Measurements from ENCODE around the gene EHBP1. TPM values are rescaled to one million over a fixed set of nuclear protein-coding genes. Genes with fewer than 3 reads are reported as not detected.
A peak's percentile ranks its signal among the peaks of the same experiment; 100 is the strongest.

EHBP1 gene
- polyA plus RNA-seq, 3 donors, result 4.2 to 6.1 (median 6.0) TPM

DNA sequence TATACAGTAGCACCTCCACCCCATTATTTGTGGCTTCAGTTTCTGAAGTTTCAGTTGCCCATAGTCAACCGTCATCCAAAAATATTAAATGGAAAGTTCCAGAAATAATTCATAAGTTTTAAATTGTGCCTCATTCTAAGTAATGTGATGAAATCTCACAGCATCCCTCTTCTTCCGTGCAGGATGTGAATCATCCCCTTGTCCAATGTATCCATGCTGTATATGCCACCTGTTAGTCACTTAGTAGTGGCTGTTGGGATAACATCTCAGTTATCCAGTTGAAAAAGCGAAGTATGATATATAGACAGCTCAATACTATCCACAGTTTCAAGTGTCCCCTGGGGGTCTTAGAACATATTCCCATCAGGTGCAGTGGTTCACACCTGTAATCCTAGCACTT is 226.0 kb downstream of the EHBP1 start:
- peaks cover 0 to 4% (median 0%) of the 10 kb centered on the region in 7 donors for H3K9me3 Mint-ChIP-seq
- TF ChIP-seq, protein P1, sequence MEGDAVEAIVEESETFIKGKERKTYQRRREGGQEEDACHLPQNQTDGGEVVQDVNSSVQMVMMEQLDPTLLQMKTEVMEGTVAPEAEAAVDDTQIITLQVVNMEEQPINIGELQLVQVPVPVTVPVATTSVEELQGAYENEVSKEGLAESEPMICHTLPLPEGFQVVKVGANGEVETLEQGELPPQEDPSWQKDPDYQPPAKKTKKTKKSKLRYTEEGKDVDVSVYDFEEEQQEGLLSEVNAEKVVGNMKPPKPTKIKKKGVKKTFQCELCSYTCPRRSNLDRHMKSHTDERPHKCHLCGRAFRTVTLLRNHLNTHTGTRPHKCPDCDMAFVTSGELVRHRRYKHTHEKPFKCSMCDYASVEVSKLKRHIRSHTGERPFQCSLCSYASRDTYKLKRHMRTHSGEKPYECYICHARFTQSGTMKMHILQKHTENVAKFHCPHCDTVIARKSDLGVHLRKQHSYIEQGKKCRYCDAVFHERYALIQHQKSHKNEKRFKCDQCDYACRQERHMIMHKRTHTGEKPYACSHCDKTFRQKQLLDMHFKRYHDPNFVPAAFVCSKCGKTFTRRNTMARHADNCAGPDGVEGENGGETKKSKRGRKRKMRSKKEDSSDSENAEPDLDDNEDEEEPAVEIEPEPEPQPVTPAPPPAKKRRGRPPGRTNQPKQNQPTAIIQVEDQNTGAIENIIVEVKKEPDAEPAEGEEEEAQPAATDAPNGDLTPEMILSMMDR (IDR thresholded peaks at IDR 0.05), result no peak
- Histone ChIP-seq H3K9me3 (replicated peaks in 1 of 2; ENCODE audit: control insufficient read depth in 1 of 2, insufficient read depth in 1 of 2, low read length in 2 of 2) (no peaks in the 10 kb centered on the region), H3K27ac (ENCODE audit: low read depth in 1 of 2, low read length in 2 of 2) (no peak overlapping the region), H3K79me2 (ENCODE audit: insufficient read depth, low read length) (no peaks in the 10 kb centered on the region), H3K4me1 (ENCODE audit: control insufficient read depth in 1 of 2, insufficient read depth in 2 of 2, low read length in 2 of 2) (no peaks in the 10 kb centered on the region), H4K20me1 (ENCODE audit: insufficient read depth, low read length) (no peaks in the 10 kb centered on the region), H3K36me3 (replicated peaks in 1 of 2; ENCODE audit: control insufficient read depth in 1 of 2, insufficient read depth in 2 of 2, low read length in 2 of 2) (no peaks in the 10 kb centered on the region), H2AFZ (ENCODE audit: insufficient read depth, low read depth, low read length, poor library complexity, severe bottlenecking) (no peak overlapping the region), H3K9ac (ENCODE audit: insufficient read depth, low read length, poor library complexity, severe bottlenecking) (no peak overlapping the region), H3K4me2 (replicated peaks; ENCODE audit: extremely low read depth, low read length, poor library complexity, severe bottlenecking) (no peak overlapping the region), H3K27me3 (ENCODE audit: control insufficient read depth in 2 of 2, insufficient read depth in 2 of 2, low read length in 2 of 2) (no peaks in the 10 kb centered on the region), H3K4me3 (replicated peaks in 1 of 3; ENCODE audit: low read depth in 2 of 3, low read length in 3 of 3) (no peak overlapping the region)
- no peaks in the 10 kb centered on the region for H3K27me3 Mint-ChIP-seq (ENCODE audit: low read depth in 3 of 3)
- no peak for DNase-seq
- WGBS (ENCODE audit: insufficient coverage), result 100% methylated on average over 1 of the region's 3 CpGs
- no peaks in the 10 kb centered on the region for H3K36me3 Mint-ChIP-seq
- H3K4me1 Mint-ChIP-seq, result no peaks in the 10 kb centered on the region
- H3K4me3 Mint-ChIP-seq, result no peak overlapping the region
- H3K27ac Mint-ChIP-seq, result peak overlapping the region in 1 of 7 donors; percentile 53
- intact Hi-C loops (cut with micrococcal nuclease), result no loop called here

DNA sequence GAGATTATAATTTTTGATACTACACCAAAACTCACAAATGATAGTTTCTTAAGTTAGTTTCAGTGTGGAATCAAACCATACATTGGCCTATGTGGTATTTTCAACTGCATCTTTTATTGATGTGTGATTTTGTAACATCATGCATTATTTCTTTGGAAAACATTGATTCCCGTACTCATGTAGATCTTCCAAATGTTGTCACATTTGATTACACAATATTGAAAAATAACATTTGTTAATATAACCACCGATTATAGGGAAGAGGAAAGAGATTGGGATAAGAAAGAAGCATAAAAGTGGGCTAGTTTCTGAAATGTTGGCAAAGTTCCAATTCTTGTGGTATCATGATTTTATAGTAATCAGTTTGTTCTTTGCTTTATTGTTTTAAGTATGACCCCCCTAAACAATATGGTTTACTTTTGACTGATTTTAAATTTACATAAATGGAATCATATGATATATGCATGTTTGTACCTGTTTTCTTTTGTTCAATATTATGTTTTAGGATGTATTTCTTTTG is 227.9 kb downstream of the EHBP1 start:
- H4K20me1 ChIP-seq (ENCODE audit: insufficient read depth, low read length), result no peaks in the 10 kb centered on the region
- no CpG with 5 or more reads among the region's 2 CpGs for WGBS (ENCODE audit: insufficient coverage)

More for the DNA sequence above, 227.9 kb downstream of the EHBP1 start:
- no peak for DNase-seq
- no peaks in the 10 kb centered on the region for H3K27me3 Mint-ChIP-seq (ENCODE audit: low read depth in 3 of 3)
- H3K9me3 ChIP-seq (replicated peaks in 1 of 2; ENCODE audit: control insufficient read depth in 1 of 2, insufficient read depth in 1 of 2, low read length in 2 of 2), result no peaks in the 10 kb centered on the region
- H3K4me2 ChIP-seq (replicated peaks; ENCODE audit: extremely low read depth, low read length, poor library complexity, severe bottlenecking), result no peak overlapping the region
- no peaks in the 10 kb centered on the region for H3K4me1 ChIP-seq (ENCODE audit: control insufficient read depth in 1 of 2, insufficient read depth in 2 of 2, low read length in 2 of 2)
- TF ChIP-seq, protein P1 (IDR thresholded peaks at IDR 0.05), result no peak
- H3K27ac ChIP-seq (ENCODE audit: low read depth in 1 of 2, low read length in 2 of 2), result no peak overlapping the region
- H3K36me3 ChIP-seq (replicated peaks in 1 of 2; ENCODE audit: control insufficient read depth in 1 of 2, insufficient read depth in 2 of 2, low read length in 2 of 2), result no peaks in the 10 kb centered on the region
- no peak overlapping the region for H3K4me3 ChIP-seq (replicated peaks in 1 of 3; ENCODE audit: low read depth in 2 of 3, low read length in 3 of 3)
- no peaks in the 10 kb centered on the region for H3K79me2 ChIP-seq (ENCODE audit: insufficient read depth, low read length)
- no peak overlapping the region for H2AFZ ChIP-seq (ENCODE audit: insufficient read depth, low read depth, low read length, poor library complexity, severe bottlenecking)
- intact Hi-C loops (cut with micrococcal nuclease), result no loop called here
- no peak overlapping the region for H3K9ac ChIP-seq (ENCODE audit: insufficient read depth, low read length, poor library complexity, severe bottlenecking)
- H3K27ac Mint-ChIP-seq, result no peak overlapping the region
- no peaks in the 10 kb centered on the region for H3K4me1 Mint-ChIP-seq
- H3K27me3 ChIP-seq (ENCODE audit: control insufficient read depth in 2 of 2, insufficient read depth in 2 of 2, low read length in 2 of 2), result no peaks in the 10 kb centered on the region
- no peaks in the 10 kb centered on the region for H3K36me3 Mint-ChIP-seq
- no peak overlapping the region for H3K4me3 Mint-ChIP-seq
- H3K9me3 Mint-ChIP-seq, result peaks cover 0 to 3% (median 0%) of the 10 kb centered on the region in 7 donors

Measured in CD14-positive monocyte (primary cell).